Measurements from ENCODE around the gene PHF21A. TPM values are rescaled to one million over a fixed set of nuclear protein-coding genes. Genes with fewer than 3 reads are reported as not detected.
A peak's percentile ranks its signal among the peaks of the same experiment; 100 is the strongest.

Gene PHF21A
- total and polyA plus RNA-seq, 4 donors: 3.6 to 8.5 (median 6.2) TPM

DNA sequence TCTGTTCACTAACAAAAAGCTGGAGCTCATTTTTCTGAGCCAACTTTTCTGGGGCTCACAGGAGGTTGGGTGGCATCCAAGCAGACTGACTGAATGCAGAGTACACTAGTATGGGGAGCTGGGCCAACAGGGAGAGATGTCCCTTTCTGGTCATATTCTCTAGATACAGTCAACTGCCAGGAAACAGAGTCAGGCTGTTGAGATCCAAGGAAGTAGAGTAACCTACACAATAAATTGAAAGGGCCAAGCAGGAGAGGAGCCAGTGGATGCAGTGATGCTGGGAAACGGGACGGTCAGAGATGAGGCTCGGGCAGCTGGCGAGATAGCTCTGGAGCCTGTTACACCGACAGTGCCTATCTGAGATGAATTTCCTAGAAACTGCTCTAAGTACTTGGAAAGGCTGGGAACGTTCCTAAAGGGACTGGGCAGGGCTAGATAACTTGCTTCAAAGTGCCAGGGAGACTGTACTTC lies 127.7 kb downstream of the PHF21A start:
- Histone ChIP-seq H3K9me3 (ENCODE audit: control insufficient read depth in 4 of 4, low read length in 3 of 4) (no peaks in the 10 kb centered on the region), H3K27me3 (ENCODE audit: control insufficient read depth in 4 of 4, insufficient read depth in 4 of 4, low read length in 3 of 4) (no peaks in the 10 kb centered on the region), H3K9ac (ENCODE audit: low read depth in 1 of 2, low read length in 2 of 2) (no peak overlapping the region), H3K4me1 (ENCODE audit: control insufficient read depth in 4 of 4, insufficient read depth in 4 of 4, low read length in 3 of 4) (peaks cover 6 to 39% (median 35%) of the 10 kb centered on the region in 4 donors), H3K4me3 (ENCODE audit: low read depth in 1 of 3, low read length in 3 of 3) (no peak overlapping the region), H3K36me3 (ENCODE audit: control insufficient read depth in 4 of 4, insufficient read depth in 3 of 4, low read depth in 1 of 4, low read length in 3 of 4) (no peaks in the 10 kb centered on the region), H3K27ac (ENCODE audit: low read depth in 1 of 2, low read length in 2 of 2) (peak overlapping the region; percentile 16 to 35)
- 82% methylated on average over 6 of the region's 6 CpGs for WGBS
- TF ChIP-seq HNF4G (IDR thresholded peaks at IDR 0.05): no peak
- TF ChIP-seq RAD21 (IDR thresholded peaks at IDR 0.05): peak in 1 of 2 donors; percentile 17
- DNase-seq (ENCODE audit: low spot score): no peak

DNA sequence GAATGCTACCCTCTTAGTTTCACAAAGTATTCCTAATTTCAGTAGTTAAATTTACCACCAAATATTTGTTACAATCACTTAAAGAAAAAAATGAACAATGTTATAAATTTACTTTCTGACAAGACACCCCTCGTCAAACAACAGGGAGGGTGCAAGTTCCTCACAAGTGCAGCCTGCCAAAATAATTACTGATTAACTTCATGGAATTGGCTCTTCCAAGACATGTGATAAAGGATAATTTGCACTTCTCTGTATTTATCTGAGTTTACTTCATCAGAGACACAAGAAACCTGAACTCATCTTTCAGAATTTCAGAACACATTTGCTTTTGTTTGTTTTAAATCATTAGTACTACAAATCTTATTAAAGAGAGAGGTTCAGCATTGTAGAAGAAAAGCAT lies 132.3 kb downstream of the PHF21A start:
- Histone ChIP-seq H3K4me1 (ENCODE audit: control insufficient read depth in 4 of 4, insufficient read depth in 4 of 4, low read length in 3 of 4) (peaks cover 6 to 26% (median 24%) of the 10 kb centered on the region in 4 donors), H3K9ac (ENCODE audit: low read depth in 1 of 2, low read length in 2 of 2) (no peak overlapping the region), H3K4me3 (ENCODE audit: low read depth in 1 of 3, low read length in 3 of 3) (no peak overlapping the region), H3K27me3 (ENCODE audit: control insufficient read depth in 4 of 4, insufficient read depth in 4 of 4, low read length in 3 of 4) (no peaks in the 10 kb centered on the region), H3K27ac (ENCODE audit: low read depth in 1 of 2, low read length in 2 of 2) (no peak overlapping the region), H3K9me3 (ENCODE audit: control insufficient read depth in 4 of 4, low read length in 3 of 4) (no peaks in the 10 kb centered on the region), H3K36me3 (ENCODE audit: control insufficient read depth in 4 of 4, insufficient read depth in 3 of 4, low read depth in 1 of 4, low read length in 3 of 4) (no peaks in the 10 kb centered on the region)
- TF ChIP-seq GABPA (IDR thresholded peaks at IDR 0.05 in 1 of 2, conservative IDR thresholded peaks at IDR 0.05 in 1 of 2) (no peak), HNF4A (conservative IDR thresholded peaks at IDR 0.05) (no peak), RAD21 (IDR thresholded peaks at IDR 0.05) (no peak), YY1 (IDR thresholded peaks at IDR 0.05) (no peak), FOXA1 (IDR thresholded peaks at IDR 0.05) (no peak), FOXA2 (IDR thresholded peaks at IDR 0.05) (no peak)
- TF ChIP-seq, protein P1, sequence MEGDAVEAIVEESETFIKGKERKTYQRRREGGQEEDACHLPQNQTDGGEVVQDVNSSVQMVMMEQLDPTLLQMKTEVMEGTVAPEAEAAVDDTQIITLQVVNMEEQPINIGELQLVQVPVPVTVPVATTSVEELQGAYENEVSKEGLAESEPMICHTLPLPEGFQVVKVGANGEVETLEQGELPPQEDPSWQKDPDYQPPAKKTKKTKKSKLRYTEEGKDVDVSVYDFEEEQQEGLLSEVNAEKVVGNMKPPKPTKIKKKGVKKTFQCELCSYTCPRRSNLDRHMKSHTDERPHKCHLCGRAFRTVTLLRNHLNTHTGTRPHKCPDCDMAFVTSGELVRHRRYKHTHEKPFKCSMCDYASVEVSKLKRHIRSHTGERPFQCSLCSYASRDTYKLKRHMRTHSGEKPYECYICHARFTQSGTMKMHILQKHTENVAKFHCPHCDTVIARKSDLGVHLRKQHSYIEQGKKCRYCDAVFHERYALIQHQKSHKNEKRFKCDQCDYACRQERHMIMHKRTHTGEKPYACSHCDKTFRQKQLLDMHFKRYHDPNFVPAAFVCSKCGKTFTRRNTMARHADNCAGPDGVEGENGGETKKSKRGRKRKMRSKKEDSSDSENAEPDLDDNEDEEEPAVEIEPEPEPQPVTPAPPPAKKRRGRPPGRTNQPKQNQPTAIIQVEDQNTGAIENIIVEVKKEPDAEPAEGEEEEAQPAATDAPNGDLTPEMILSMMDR (IDR thresholded peaks at IDR 0.05; ENCODE audit: low read depth, low read length, missing input control): no peak
- TF ChIP-seq, protein P2, sequence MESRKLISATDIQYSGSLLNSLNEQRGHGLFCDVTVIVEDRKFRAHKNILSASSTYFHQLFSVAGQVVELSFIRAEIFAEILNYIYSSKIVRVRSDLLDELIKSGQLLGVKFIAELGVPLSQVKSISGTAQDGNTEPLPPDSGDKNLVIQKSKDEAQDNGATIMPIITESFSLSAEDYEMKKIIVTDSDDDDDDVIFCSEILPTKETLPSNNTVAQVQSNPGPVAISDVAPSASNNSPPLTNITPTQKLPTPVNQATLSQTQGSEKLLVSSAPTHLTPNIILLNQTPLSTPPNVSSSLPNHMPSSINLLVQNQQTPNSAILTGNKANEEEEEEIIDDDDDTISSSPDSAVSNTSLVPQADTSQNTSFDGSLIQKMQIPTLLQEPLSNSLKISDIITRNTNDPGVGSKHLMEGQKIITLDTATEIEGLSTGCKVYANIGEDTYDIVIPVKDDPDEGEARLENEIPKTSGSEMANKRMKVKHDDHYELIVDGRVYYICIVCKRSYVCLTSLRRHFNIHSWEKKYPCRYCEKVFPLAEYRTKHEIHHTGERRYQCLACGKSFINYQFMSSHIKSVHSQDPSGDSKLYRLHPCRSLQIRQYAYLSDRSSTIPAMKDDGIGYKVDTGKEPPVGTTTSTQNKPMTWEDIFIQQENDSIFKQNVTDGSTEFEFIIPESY (IDR thresholded peaks at IDR 0.05): no peak
- TF ChIP-seq, protein P3, sequence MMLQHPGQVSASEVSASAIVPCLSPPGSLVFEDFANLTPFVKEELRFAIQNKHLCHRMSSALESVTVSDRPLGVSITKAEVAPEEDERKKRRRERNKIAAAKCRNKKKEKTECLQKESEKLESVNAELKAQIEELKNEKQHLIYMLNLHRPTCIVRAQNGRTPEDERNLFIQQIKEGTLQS (IDR thresholded peaks at IDR 0.05): no peak
- TF ChIP-seq, protein P4, sequence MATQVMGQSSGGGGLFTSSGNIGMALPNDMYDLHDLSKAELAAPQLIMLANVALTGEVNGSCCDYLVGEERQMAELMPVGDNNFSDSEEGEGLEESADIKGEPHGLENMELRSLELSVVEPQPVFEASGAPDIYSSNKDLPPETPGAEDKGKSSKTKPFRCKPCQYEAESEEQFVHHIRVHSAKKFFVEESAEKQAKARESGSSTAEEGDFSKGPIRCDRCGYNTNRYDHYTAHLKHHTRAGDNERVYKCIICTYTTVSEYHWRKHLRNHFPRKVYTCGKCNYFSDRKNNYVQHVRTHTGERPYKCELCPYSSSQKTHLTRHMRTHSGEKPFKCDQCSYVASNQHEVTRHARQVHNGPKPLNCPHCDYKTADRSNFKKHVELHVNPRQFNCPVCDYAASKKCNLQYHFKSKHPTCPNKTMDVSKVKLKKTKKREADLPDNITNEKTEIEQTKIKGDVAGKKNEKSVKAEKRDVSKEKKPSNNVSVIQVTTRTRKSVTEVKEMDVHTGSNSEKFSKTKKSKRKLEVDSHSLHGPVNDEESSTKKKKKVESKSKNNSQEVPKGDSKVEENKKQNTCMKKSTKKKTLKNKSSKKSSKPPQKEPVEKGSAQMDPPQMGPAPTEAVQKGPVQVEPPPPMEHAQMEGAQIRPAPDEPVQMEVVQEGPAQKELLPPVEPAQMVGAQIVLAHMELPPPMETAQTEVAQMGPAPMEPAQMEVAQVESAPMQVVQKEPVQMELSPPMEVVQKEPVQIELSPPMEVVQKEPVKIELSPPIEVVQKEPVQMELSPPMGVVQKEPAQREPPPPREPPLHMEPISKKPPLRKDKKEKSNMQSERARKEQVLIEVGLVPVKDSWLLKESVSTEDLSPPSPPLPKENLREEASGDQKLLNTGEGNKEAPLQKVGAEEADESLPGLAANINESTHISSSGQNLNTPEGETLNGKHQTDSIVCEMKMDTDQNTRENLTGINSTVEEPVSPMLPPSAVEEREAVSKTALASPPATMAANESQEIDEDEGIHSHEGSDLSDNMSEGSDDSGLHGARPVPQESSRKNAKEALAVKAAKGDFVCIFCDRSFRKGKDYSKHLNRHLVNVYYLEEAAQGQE (IDR thresholded peaks at IDR 0.05): no peak
- 27% methylated on average over 1 of the region's 1 CpG for WGBS
- no peak for DNase-seq (ENCODE audit: low spot score)
